T-cell (primary cell): ENCODE results near the gene THPO. TPM values are rescaled to one million over a fixed set of nuclear protein-coding genes. Genes with fewer than 3 reads are reported as not detected.

Experiments
- ATAC-seq, 4 experiments: fragments of 200-7000 bp in 3 of 4; fragments of 150-1000 bp in 1 of 4; cut with Tn5 transposase; replicated peaks in 1 of 4; 1 replicate in 3 of 4; 2 replicates in 1 of 4; pipeline ENCODE4 v1.10.0; 2021; ENCODE audit warnings: moderate library complexity in 3 of 4, mild to moderate bottlenecking in 2 of 4, moderate number of reproducible peaks in 1 of 4
- CTCF ChIA-PET, 2 donors: fragments of 300-600 bp; sonication (Branson Sonifier 250); formaldehyde crosslinking; loops; one replicate each; lab custom pipeline; 2022; ENCODE audit warnings: antibody characterized with exemption in 2 of 2; lab: Charles Lee
- POLR2A ChIA-PET, 2 donors: fragments of 300-600 bp; sonication (Branson Sonifier 250); formaldehyde crosslinking; loops; one replicate each; lab custom pipeline; 2022; ENCODE audit warnings: antibody characterized with exemption in 2 of 2; lab: Charles Lee
- DNase-seq, 35 experiments: peaks; one replicate each; pipeline versions ENCODE4 v3.0.0 to v3.0.0-alpha.2; 2013 to 2023
- H3K27ac ChIP-seq: one replicate; pipeline ENCODE4 v1.5.1; 2013; ENCODE audit warnings: low read length
- H3K27me3 ChIP-seq, 2 experiments: replicated peaks in 1 of 2; 1 replicate in 1 of 2; 2 replicates in 1 of 2; pipeline versions ENCODE4 v1.6.1 to v1.7.0; 2013; ENCODE audit warnings: low read length in 1 of 2, mixed read lengths in 1 of 2; ENCODE audit not compliant: control insufficient read depth in 2 of 2, insufficient read depth in 2 of 2; ENCODE audit errors: extremely low read depth in 1 of 2
- H3K36me3 ChIP-seq, 2 donors: 1 replicate in 1 of 2; 2 replicates in 1 of 2; pipeline versions ENCODE4 v1.6.1 to v1.7.0; 2013; ENCODE audit warnings: low read length in 1 of 2; ENCODE audit not compliant: control insufficient read depth in 2 of 2, insufficient read depth in 1 of 2; ENCODE audit errors: extremely low read depth in 1 of 2
- H3K4me1 ChIP-seq, 2 experiments: 1 replicate in 1 of 2; 2 replicates in 1 of 2; pipeline versions ENCODE4 v1.6.1 to v1.7.0; 2013; ENCODE audit warnings: low read length in 2 of 2, mixed read lengths in 1 of 2; ENCODE audit not compliant: insufficient read depth in 2 of 2, control insufficient read depth in 1 of 2; ENCODE audit errors: extremely low read depth in 1 of 2
- H3K4me3 ChIP-seq, 2 donors: 1 replicate in 1 of 2; 2 replicates in 1 of 2; pipeline versions ENCODE4 v1.5.1 to v1.7.0; 2013; ENCODE audit warnings: mild to moderate bottlenecking in 2 of 2, low read length in 1 of 2, moderate library complexity in 1 of 2; ENCODE audit not compliant: control insufficient read depth in 1 of 2; ENCODE audit errors: extremely low read depth in 1 of 2
- H3K9me3 ChIP-seq: 2 replicates; pipeline ENCODE4 v1.7.0; 2013
- H3K27ac Mint-ChIP-seq, 2 donors: one replicate each; pipeline ENCODE4 v1.8.0; 2020 to 2021; ENCODE audit warnings: mild to moderate bottlenecking in 2 of 2, mixed read lengths in 2 of 2
- H3K27me3 Mint-ChIP-seq, 2 donors: one replicate each; pipeline ENCODE4 v1.8.0; 2021 to 2022; ENCODE audit warnings: mixed read lengths in 2 of 2
- H3K36me3 Mint-ChIP-seq: one replicate; pipeline ENCODE4 v1.8.0; 2021; ENCODE audit warnings: mixed read lengths
- H3K4me1 Mint-ChIP-seq, 3 donors: one replicate each; pipeline ENCODE4 v1.8.0; 2020 to 2022; ENCODE audit warnings: mixed read lengths in 3 of 3, mild to moderate bottlenecking in 1 of 3
- H3K4me3 Mint-ChIP-seq, 3 donors: one replicate each; pipeline ENCODE4 v1.8.0; 2020 to 2022; ENCODE audit warnings: mild to moderate bottlenecking in 3 of 3, mixed read lengths in 3 of 3, moderate library complexity in 3 of 3
- H3K9me3 Mint-ChIP-seq, 3 donors: one replicate each; pipeline ENCODE4 v1.8.0; 2020 to 2022; ENCODE audit warnings: mixed read lengths in 3 of 3
- WGBS: methylation state at CpG from one replicate; pipeline ENCODE4 v1.1.5; 2013; ENCODE audit warnings: missing lambda C conversion rate; ENCODE audit not compliant: insufficient coverage; 5-methylcytosine and 5-hydroxymethylcytosine counted together
- total RNA-seq, 35 experiments: library from RNA in 6 of 35; stranded (reverse) in 6 of 35; fragments of 120-200 nt in 1 of 35; gene quantifications; one replicate each; pipeline versions ENCODE4 v1.2.1 to v1.2.4 and lab custom pipeline; 2013 to 2026

THPO gene
- total RNA-seq, 5 donors from 2014 or later (not counting 1 experiment from before 2014, with no cell fraction given): not detected

- H3K36me3 ChIP-seq: no peaks in the 10 kb centered on the region
- peak overlapping the region in 1 of 3 donors; percentile 80 for H3K4me3 Mint-ChIP-seq
- no peak overlapping the region for H3K4me3 ChIP-seq
- H3K27me3 ChIP-seq: no peaks in the 10 kb centered on the region
- DNase-seq (no peak), ATAC-seq (no peak)
- no peaks in the 10 kb centered on the region for H3K27me3 Mint-ChIP-seq
- peaks cover 17 to 31% (median 18%) of the 10 kb centered on the region in 3 donors for H3K4me1 Mint-ChIP-seq
- ChIA-PET CTCF (no interaction called here), POLR2A (no interaction called here)
- peaks cover 1% of the 10 kb centered on the region for H3K36me3 Mint-ChIP-seq
- H3K9me3 ChIP-seq: no peaks in the 10 kb centered on the region
- H3K27ac ChIP-seq: no peak overlapping the region
- no peak overlapping the region for H3K27ac Mint-ChIP-seq
- peaks cover 4 to 30% of the 10 kb centered on the region in 2 experiments for H3K4me1 ChIP-seq
- no peaks in the 10 kb centered on the region for H3K9me3 Mint-ChIP-seq
- WGBS: 95% methylated on average over 7 of the region's 9 CpGs
These were observed 18.4 kb downstream of the THPO start for GRCh38 chr3:184359610-184360009.

DNA sequence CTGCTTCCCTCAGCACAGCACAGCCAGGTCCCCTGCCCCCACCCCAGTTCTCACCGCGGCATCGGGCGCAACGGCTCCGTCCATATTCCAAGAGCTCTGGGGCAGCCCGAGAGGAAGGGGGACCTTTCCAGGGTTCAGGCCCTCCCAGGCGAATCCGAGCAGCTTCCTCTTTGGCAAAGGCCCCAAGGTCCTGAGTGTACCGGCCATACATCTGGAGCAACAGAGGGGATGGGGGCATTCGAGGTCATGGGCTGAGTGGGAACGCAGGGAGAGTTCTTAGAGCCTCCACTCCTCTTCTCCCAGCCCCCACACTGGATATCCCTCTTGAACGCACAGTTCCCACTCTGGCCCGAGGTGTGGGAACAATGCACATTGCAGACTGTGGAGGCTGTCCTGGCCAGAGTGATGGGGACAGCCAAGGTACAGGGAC, 19.1 kb downstream of the THPO start:
- Histone ChIP-seq H3K27me3 (no peaks in the 10 kb centered on the region), H3K36me3 (no peaks in the 10 kb centered on the region), H3K4me3 (no peak overlapping the region), H3K9me3 (no peaks in the 10 kb centered on the region), H3K27ac (no peak overlapping the region), H3K4me1 (peaks cover 1 to 32% of the 10 kb centered on the region in 2 experiments)
- H3K27ac Mint-ChIP-seq: no peak overlapping the region
- 92% methylated on average over 9 of the region's 14 CpGs for WGBS
- H3K27me3 Mint-ChIP-seq: no peaks in the 10 kb centered on the region
- H3K36me3 Mint-ChIP-seq: no peaks in the 10 kb centered on the region
- ChIA-PET CTCF (interaction anchor here in 1 of 2 donors (0.6 kb wide), 1 partner anchor 12 kb away, joined by 3 read pairs; no protein-coding TSS in a partner anchor), POLR2A (no interaction called here)
- DNase-seq (no peak), ATAC-seq (no peak)
- peaks cover 12 to 25% (median 15%) of the 10 kb centered on the region in 3 donors for H3K4me1 Mint-ChIP-seq
- H3K9me3 Mint-ChIP-seq: no peaks in the 10 kb centered on the region
- peak overlapping the region in 1 of 3 donors; percentile 43 for H3K4me3 Mint-ChIP-seq

DNA sequence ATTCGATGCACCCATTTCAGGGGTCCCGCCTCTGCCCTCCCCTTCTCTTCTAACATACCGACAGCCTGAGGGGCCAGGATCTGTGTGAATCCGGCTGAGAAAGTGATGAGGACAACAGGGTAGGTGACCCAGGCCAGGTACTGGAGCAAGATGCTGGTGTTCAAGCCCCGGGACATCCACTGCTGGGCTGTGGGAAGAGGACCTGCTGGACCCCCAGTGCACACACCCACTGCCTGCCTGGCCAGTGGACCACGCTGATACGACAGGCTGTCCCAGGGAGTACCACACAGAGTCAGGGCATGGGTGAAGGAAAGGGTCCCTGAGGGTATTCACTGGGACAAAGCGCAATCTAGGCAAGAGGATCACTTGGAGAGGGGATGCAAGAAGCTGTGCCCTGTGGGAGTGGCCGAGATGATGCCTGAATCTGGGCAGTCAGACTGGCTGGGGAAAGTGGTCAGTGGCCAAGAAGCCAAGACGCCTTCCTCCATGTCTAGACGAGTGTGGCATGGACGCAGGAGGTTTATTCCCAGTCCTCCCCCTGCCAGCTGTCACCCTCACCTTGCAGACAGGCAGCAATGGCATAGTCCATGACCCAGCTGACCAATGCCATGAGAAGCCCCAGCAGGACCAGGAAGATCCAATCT, 19.8 kb downstream of the THPO start:
- Mint-ChIP-seq H3K9me3 (no peaks in the 10 kb centered on the region), H3K27ac (no peak overlapping the region), H3K36me3 (no peaks in the 10 kb centered on the region), H3K27me3 (no peaks in the 10 kb centered on the region), H3K4me3 (no peak overlapping the region), H3K4me1 (peaks cover 8 to 18% (median 11%) of the 10 kb centered on the region in 3 donors)
- WGBS: 94% methylated on average over 6 of the region's 12 CpGs
- Histone ChIP-seq H3K27ac (no peak overlapping the region), H3K4me3 (no peak overlapping the region), H3K4me1 (peaks cover 0 to 27% of the 10 kb centered on the region in 2 experiments), H3K9me3 (no peaks in the 10 kb centered on the region), H3K27me3 (peaks cover 0 to 3% of the 10 kb centered on the region in 2 experiments), H3K36me3 (no peaks in the 10 kb centered on the region)
- ATAC-seq: no peak
- CTCF ChIA-PET: interaction anchor here (0.6 kb wide), 2 partner anchors 13 to 93 kb away, joined by 3 read pairs; no protein-coding TSS in a partner anchor
- POLR2A ChIA-PET: no interaction called here
- DNase-seq: no peak

DNA sequence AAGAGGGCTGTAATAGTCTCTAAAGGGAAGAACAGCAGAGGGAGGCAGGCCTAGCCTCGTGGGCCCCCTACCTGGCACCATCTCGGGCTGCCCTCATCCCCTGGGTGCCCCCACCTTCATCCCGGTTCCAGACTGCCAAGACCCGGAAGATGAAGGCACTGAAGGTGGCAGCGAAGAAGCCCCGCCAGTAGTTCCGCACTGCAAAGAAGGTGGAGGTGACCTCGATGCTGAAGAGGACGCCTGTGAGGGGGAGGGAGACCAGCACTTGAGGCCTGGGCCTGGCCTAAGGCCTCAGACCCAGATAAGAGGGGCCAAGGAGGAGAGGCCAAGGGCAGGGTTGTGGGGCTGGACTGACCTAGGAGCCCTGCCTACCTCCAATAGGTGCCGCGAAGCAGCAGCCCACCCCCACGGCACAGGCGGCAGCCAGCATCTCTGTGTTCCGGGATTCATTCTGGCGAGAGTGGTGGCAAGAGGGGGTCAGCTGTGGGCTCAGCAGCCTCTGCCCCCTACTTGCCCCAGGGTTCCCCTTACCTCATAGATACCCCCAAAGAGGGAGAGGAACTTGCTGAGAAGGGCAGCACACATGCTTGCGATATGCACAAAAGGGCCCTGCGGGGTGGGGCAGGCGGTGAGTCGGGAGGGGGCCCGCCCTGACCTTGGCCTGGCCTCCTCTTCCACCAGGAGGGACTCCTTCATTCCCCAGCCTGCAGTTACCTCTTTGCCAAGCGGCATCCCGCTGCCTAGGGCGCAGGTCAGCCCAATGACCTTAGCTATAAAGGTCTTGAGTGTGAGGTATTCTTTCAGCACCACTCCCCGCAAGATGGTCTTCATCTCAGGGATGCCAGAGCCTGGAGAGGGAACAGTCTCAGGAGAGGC, 20.5 kb downstream of the THPO start:
- H3K27ac Mint-ChIP-seq: no peak overlapping the region
- DNase-seq: no peak
- no peak for ATAC-seq
- H3K36me3 Mint-ChIP-seq: no peaks in the 10 kb centered on the region
- Histone ChIP-seq H3K27me3 (peaks cover 0 to 3% of the 10 kb centered on the region in 2 experiments), H3K36me3 (no peaks in the 10 kb centered on the region), H3K4me1 (peaks cover 0 to 24% of the 10 kb centered on the region in 2 experiments), H3K27ac (no peak overlapping the region), H3K9me3 (no peaks in the 10 kb centered on the region), H3K4me3 (no peak overlapping the region)
- no peaks in the 10 kb centered on the region for H3K27me3 Mint-ChIP-seq
- H3K9me3 Mint-ChIP-seq: no peaks in the 10 kb centered on the region
- CTCF ChIA-PET: interaction anchor here in 1 of 2 donors (0.6 kb wide), 1 partner anchor 92 kb away, joined by 3 read pairs; no protein-coding TSS in a partner anchor
- WGBS: 87% methylated on average over 9 of the region's 24 CpGs
- POLR2A ChIA-PET: no interaction called here
- H3K4me3 Mint-ChIP-seq: no peak overlapping the region
- peaks cover 6 to 15% (median 10%) of the 10 kb centered on the region in 3 donors for H3K4me1 Mint-ChIP-seq

GRCh38 chr3:184355261-184356040, 22.6 kb downstream of the THPO start:
- H3K27me3 Mint-ChIP-seq: no peaks in the 10 kb centered on the region
- no peak for ATAC-seq
- H3K4me1 Mint-ChIP-seq: peaks cover under 1 to 8% (median 7%) of the 10 kb centered on the region in 3 donors
- H3K9me3 Mint-ChIP-seq: no peaks in the 10 kb centered on the region
- no peak overlapping the region for H3K27ac ChIP-seq
- H3K4me3 ChIP-seq: no peak overlapping the region
- ChIA-PET CTCF (interaction anchor here (0.5 to 1.3 kb wide), 6 partner anchors 11 to 830 kb away, joined by 3 to 5 read pairs (median 4); no protein-coding TSS in a partner anchor), POLR2A (no interaction called here)
- peaks cover 0 to 11% of the 10 kb centered on the region in 2 experiments for H3K4me1 ChIP-seq
- H3K27ac Mint-ChIP-seq: no peak overlapping the region
- H3K9me3 ChIP-seq: no peaks in the 10 kb centered on the region
- no peaks in the 10 kb centered on the region for H3K36me3 Mint-ChIP-seq
- H3K27me3 ChIP-seq: peaks cover 0 to 3% of the 10 kb centered on the region in 2 experiments
- no peak for DNase-seq
- WGBS: 84% methylated on average over 17 of the region's 18 CpGs
- no peaks in the 10 kb centered on the region for H3K36me3 ChIP-seq
- no peak overlapping the region for H3K4me3 Mint-ChIP-seq
